NCI-H146 (cell line): Measurements from ENCODE around the gene OR5B12.
"Not testable (repeated sequence)": the region's sequence is repeated elsewhere in the genome, so short reads cannot be mapped to it uniquely, and the experiment has no call there.

Experiments used
- DNase-seq: peaks from one replicate; lab custom pipeline; 2025; lab: John Stamatoyannopoulos, UW

The OR5B12 gene

DNA sequence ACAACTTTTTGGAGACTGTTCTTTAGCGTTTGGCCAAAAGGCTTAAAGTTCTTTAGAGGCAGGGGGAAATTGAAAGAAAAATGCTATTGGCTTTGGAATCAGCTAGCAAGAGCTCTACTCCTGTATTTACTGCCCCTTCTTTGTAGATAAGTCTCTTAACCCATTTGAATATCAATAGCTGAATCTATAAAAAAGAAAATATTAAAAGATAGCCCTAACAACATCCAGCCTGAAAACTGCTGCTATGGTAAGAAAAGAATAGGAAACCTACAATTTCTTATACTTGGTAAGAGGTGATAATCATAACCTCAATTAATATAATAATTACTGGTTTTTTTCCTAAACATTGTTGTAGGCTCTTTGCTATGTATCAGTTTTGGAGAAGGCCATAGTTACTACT lies at the start of gene OR5B12:
OR5B12 (minus strand) TSS at position 101 of the 400 bp plus-strand sequence. CDS start 2,085 bp downstream, outside the sequence.
- DNase-seq = no peak

DNA sequence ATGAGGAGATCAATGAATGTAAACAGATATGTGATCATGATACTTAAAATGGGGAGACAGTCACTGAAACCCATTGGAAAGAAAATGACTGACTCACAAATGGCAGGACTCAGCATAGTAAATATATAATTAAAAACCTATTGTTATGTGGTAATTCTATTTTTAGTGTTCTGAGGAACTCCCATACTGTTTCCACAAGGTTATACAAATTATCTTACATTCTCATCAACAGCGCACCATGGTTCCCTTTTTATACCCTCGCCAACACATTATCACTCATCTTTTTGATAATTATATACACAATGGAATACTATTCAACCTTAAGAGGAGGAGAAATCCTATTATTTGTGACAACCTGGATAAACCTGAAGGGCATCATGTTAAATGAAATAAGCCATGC lies 48.8 kb upstream of the OR5B12 start:
- peak; percentile 43 for DNase-seq

DNA sequence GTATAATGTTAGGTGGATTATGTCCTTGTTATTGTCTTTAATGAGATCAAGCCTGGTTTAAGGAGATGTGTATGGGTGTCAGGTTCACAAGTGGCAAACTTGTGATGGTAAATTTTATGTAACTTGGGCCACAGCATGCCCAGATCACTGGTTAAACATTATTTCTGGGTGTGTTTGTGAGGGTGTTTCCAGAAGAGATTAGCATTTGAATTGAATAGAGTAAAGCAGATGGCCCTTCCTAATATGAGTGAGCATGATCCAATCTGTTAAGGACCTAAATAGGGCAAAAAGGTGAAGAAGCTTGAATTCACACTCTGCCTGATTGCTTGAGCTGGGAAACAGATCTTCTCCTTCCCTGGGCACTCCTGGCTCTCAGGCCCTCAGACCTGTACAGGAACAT lies 45.1 kb upstream of the OR5B12 start:
- no peak for DNase-seq

DNA sequence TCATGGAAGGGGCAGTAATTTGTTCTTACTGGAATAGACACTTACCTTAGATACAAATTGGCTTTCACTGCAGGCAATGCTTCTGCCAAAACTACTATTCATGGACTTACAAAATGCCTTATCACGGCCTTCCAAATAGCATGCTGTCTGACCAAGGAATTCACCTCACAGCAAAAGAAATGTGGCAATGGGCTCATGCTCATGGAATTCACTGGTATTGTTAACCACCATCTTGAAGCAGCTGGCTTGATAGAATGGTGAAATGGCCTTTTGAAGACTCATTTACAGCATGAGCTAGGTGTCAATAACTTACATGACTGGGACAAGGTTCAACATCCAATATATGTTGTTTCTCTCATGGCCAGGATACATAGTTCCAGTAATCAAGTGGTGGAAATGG lies 43.9 kb upstream of the OR5B12 start:
- no peak for DNase-seq

DNA sequence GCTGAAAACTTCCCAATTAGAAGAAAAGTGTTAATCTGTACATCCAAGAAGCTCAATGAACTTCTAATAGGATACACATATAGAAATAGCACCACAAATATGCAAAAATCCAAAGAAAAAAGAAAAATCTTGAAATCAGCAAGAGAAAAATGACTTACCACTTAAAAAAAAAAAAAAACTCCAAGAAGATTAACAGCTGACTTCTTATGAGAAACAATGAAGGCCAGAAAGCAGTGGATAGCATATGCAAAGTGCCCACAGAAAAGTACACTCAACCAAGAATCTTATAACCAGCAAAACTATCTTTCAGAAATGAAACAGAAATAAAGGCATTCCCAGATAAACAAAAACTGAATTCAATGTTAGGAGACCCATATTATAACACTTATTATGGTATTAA lies 29.9 kb upstream of the OR5B12 start:
- DNase-seq = no peak

DNA sequence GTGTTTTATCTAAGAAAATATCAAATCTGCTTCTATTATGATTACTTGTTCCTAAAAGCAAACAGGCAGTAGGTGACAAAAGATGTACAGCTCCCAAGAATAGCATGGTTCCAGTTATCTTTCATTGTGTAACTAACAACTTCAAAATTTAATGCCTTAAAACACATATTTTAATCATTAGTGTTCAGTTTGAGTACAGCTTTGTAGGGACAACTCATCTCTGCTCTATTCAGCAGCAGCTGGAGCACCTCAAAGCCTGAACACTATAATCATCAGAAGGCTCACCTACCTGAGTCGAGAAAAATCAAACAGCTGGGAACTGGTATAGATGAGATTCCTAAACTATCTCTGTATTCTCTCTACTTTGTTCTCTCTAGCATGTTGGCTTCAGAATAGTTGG lies 24.3 kb upstream of the OR5B12 start:
- DNase-seq = no peak

DNA sequence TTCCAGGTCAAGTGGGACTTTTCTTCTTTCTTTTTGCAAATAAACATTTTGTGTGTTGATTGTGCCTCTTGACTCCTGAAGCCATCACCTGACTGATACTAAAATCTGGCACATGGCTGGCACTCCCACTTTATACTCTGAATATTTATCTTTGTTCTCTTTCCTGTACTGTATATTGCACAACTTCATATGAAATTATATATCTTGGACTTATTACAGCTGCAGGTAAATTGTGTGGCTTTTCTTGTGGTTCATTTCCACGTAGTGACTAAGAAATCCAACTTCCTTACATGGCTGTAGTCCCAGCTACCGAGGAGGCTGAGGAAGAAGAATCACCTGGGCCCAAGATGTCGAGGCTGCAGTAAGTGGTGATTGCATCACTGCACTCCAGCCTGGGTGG lies 23.7 kb upstream of the OR5B12 start:
- no peak for DNase-seq

DNA sequence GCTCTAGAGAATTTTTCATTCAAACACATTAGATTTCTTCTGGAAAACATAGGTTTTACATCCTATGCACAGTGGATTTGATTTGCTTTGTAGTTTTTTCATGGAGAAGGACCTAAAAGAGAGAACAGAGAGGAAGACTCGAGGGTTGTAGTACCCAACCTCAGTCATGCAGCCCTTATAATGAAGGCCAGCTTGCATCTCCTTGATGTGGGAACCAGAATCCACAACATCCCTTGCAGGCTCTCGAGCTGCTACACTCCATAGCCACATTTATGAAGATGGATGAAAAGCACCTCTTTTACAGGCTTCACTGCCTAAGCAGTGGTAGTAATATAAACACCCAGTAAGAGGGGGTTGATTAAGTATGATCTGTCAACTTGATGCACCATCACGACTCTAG lies 9.5 kb upstream of the OR5B12 start:
- no peak for DNase-seq

DNA sequence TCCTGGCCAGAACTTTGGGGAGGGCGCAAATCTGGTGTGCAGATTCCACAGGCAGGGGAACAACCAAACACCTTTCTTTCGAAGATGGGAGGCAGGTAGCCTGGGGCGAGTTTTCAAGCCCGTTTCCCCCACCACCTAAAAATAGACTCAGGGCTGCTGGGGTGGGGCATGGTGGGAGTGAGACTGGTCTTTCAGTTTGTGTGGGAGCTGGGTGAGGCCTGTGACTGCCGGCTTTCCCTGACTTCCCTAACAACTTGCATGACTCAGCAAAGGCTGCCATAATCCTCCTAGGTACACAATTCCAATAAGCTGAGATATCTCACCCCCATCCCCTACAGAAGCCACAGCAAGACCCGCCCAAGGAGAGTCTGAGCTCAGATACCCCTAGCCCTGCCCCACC lies 4.3 kb upstream of the OR5B12 start:
- DNase-seq = no peak

DNA sequence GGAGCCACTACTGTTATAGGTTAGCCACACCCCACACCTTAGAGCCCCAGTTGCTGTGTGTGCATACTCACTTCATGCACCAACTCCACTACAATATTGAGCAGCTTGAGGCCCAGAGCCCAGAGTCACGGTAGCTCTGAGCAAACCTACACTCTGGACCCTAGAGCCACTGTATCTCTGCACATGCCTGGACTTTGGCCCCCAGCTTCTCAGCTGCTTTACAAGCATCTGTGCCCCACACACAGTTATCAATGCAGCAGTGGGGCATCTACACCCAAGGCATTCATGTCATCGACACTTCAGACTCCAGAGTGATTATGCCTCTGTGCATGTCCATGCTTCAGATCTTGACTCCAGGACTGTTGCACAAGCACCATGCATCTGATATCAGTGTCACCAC lies 2.3 kb upstream of the OR5B12 start:
- no peak for DNase-seq

DNA sequence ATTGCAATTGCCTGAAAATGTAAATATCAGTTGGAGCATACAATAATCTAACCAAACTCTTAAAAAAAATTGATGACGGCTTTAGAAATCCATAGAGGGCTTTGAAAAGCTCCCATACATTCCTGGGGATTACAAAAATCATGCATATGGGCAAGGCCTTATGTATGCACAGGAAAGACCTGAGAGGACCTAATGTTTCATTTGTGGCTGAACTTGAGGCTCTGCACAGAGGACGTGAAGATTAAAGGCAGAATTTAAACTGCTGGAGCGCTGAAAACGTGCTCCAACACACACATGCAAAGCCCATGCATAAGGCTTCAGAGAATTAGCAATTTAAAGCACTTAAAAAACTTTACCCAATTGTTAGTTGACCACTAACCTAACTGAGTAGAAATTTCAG lies 3.5 kb downstream of the OR5B12 start:
- DNase-seq = no peak

DNA sequence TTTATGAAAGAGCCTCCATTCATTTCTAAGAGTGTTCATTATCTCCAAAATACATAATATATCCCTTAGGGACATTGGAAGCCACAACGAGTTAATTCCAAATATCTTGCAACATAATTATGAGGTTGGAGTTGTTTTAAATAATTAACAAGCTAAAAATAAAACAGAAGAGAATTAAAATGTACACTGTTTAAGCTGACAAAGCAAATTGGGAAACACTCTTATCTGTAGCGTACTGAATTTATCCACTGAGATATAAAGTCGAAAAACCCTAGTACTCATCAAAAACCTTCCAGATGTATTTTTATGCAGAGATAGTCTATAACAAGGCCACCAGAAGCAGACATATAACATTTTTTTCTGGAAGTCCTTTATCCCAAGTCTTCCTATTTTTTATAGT lies 7.8 kb downstream of the OR5B12 start:
- DNase-seq = no peak

DNA sequence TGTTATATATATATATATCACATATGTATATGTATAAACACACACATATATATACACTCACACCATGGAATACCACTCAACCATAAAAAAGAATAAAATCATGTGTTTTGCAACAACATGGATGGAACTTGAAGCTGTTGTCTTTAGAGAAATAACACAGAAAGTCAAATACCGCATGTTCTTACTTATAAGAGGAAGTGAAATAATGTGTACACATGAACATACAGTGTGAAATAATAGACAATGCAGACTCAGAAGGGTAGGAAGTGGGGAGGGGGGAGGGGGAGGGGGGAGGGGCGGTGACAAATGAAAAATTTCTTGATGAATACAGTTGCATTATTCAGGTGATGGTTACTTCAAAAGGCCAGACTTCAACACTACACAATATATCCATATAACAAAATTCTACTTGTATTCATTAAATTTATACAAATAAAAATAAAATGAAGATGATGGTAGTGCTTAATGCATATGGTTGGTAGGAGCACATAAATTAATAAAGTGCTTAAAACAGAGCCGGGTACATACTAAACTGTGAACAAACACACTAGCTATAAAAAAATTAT lies 8.3 kb downstream of the OR5B12 start:
- DNase-seq = no peak

DNA sequence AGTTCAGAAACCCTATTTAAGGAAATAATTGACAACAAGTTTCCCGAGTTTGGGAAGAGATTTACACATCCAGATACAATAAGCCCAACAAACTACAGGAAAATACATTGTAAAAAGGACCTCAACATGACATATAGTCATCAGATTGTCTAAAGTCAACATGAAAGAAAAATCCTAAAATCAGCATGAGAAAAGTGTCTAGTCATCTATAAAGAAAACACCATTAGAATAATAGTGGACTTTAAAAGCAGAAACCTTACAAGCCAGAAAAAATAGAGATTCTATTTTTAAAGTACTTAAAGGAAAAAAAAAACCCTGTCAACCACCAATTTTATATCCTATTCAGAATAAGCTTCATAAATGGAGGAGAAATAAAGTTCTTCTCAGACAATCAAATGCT lies 12.8 kb downstream of the OR5B12 start:
- DNase-seq = no peak

DNA sequence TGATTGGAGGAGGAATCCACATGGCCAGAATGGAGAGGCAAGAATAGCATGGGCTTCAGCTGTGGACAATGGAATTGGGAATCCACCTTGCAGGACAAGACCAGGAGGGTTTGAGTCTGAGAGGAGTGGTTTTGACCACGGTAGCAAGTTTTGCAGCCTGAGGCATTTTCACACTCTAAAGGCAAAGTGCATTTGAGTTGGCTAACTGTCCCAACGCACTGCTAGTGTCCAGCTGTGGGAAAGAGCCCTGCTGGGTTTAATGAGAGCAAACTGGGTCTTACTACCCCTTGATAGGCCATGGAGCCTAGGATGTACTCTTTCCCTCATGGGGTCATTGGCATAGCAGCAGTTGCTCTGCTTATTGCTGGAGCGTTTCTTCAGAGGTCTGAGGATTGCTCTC lies 14.0 kb downstream of the OR5B12 start, which contains the start of gene OR5B2:
OR5B2 (minus strand) TSS at position 101 of the 400 bp plus-strand sequence. CDS start 4,860 bp downstream, outside the sequence.
- no peak for DNase-seq

DNA sequence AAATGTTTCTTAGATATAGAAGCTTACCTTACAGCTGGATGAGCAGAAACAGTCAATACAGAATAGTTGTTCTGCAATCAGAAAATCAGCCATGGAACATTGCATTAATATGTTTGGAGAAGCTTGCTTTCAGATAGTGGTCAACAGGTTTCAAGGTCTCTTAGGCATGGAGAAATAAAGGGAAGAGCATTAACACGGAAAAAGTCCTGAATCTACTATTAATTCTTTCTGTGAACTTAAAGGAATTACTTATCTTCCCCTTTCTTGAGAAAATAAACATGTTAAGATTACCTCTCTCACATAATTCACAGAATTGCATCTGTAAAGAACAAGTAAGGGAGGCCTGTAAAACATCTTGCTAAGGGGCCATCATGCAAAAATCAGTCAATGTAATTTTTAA lies 35.3 kb downstream of the OR5B12 start, which contains the start of gene OR5B3:
OR5B3 (minus strand) TSS at position 101 of the 400 bp plus-strand sequence. CDS start 3,465 bp downstream, outside the sequence.
- no peak for DNase-seq

DNA sequence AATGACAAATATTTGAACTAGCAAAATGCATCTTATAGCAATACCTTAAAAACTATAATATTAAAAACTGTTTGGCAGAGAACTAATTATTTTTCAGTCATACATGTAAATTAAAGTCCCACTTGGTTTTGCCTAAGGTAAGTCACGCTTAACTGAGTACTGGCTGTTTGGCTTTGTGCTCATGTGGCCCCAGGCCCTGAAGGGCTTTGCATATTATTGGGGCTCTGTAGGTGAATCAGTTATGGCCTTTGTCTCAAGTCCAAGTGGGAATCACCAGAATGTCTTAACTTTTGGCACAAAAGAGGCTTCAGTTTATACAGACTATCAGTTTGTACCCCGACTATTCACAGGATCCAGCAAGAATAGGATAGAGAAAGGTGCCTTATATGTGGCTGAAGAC lies 42.4 kb downstream of the OR5B12 start:
- not testable (repeated sequence) for DNase-seq

DNA sequence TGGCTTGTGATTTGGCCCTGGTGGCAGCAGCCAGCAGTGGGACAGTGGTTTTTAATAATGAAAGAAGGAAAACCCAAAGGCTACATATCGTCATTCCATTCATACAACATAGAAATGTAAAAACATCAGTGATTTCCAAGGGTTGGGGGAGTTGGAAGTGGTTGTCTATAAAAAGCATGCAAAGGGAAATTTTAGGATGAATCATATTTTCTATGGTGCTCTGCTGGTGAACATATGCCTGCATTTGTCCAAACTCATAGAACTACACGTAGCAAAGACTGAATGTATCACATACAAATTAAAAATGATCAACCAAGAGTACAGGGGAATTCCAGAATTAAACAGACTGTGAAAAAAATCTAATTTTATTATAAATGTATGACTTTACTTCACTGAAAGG lies 46.5 kb downstream of the OR5B12 start:
- no peak for DNase-seq

DNA sequence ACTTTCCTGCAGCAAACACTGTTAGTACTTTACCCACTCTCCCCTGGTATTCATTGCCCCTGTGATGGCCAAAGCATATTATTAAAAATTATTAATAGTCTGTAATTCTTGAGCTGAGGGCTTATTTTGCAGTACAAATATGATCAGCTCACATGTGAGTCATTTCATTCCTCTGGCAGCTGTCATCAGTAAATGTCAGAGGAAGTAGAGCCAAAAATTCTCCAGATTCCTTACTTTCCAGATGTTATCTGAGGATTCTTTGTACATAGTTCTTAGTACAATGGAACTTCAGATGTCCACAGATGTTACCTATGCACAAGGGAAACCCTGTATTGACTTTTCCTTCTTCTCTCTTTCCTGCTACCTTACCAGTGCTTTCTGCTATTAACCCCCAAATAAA lies 47.8 kb downstream of the OR5B12 start:
- DNase-seq = no peak

DNA sequence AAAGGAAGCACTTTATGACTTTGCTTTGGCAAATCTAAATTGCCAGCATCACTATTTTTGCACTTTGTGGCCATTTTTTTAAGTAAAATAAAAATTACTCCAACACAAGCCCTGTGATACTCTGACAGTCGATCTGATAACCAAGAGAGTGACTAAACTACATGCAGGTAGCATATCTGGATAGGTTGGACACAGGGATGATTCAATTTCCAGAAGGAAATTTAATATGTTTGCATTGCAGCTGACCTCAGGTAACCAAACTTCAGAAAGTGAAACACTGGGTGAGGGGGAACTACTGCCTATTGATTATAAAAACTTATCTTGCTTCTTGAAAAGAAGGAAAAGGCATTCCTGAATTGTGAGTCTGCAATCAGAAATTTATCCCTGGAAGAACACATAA lies 49.3 kb downstream of the OR5B12 start:
- no peak for DNase-seq

DNA sequence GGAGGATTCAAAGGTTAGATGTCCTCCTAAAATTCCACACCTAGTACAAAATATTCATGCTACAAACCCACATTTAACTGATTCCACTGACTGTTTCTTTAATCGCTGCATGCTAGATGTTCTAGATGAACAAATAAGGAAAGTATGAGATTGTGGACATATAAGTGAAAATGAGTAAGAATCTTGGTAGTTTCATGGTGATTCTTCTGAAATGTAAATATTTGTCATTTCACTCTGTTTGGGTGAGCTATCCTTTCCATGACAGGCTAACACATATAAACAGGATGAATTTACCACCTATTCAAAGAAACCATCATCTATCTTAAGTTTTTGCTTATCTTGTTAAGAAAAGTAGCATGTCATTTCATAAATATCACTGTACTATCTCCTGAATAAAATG lies 50.2 kb downstream of the OR5B12 start:
- no peak for DNase-seq

DNA sequence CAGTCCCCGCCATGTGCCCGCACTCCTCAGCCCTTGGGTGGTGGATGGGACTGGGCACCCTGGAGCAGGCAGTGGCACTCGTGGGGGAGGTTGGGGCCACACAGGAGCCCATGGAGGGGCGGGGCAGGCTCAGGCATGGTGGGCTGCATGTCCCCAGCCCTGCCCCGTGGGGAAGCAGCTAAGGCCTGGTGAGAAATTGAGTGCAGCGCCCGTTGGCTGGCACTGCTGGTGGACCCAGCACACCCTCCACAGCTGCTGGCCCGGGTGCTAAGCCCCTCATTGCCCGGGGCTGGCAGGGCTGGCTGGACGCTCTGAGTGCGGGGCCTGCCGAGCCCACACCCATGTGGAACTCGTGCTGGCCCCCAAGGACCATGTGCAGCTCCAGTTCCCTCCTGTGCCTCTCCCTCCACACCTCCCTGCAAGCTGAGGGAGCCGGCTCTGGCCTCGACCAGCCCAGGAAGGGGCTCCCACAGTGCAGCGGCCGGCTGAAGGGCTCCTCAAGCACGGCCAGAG lies 51.4 kb downstream of the OR5B12 start:
- no peak for DNase-seq
